ENCODE data around the gene ASIC2.

- TF ChIP-seq, protein P1, sequence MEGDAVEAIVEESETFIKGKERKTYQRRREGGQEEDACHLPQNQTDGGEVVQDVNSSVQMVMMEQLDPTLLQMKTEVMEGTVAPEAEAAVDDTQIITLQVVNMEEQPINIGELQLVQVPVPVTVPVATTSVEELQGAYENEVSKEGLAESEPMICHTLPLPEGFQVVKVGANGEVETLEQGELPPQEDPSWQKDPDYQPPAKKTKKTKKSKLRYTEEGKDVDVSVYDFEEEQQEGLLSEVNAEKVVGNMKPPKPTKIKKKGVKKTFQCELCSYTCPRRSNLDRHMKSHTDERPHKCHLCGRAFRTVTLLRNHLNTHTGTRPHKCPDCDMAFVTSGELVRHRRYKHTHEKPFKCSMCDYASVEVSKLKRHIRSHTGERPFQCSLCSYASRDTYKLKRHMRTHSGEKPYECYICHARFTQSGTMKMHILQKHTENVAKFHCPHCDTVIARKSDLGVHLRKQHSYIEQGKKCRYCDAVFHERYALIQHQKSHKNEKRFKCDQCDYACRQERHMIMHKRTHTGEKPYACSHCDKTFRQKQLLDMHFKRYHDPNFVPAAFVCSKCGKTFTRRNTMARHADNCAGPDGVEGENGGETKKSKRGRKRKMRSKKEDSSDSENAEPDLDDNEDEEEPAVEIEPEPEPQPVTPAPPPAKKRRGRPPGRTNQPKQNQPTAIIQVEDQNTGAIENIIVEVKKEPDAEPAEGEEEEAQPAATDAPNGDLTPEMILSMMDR (IDR thresholded peaks at IDR 0.05): no peak
- no peak for TF ChIP-seq POLR2AphosphoS5 (IDR thresholded peaks at IDR 0.05; ENCODE audit: low read depth, low read length)
These were observed 49.4 kb downstream of the ASIC2 start for GRCh38 chr17:33243732-33244131.

Data from Panc1 (cell line).